HEK293 (cell line): Measurements from ENCODE around the gene RIOK1.

ENCODE experiments used
- CTCF ChIA-PET: fragments of 350-600 bp; formaldehyde crosslinking; extraction: SDS; loops from one replicate; lab custom pipeline; 2021; ENCODE audit warnings: antibody characterized with exemption; lab: Yijun Ruan, JAX
- POLR2A ChIA-PET: fragments of 300-600 bp; formaldehyde crosslinking; extraction: SDS; loops from one replicate; lab custom pipeline; 2020; ENCODE audit warnings: antibody characterized with exemption, inconsistent platforms; lab: Yijun Ruan, JAX
- H3K27ac ChIP-seq: fragments of 200-500 bp; sonication (Bioruptor generic); 2 replicates; pipeline ENCODE4 v1.5.1; 2014; ENCODE audit warnings: low read depth, low read length, control low read depth, inconsistent platforms; ENCODE audit errors: extremely low read depth
- H3K36me3 ChIP-seq, 2 experiments: fragments of 200-500 bp in 1 of 2; sonication (Bioruptor generic) in 1 of 2; 1 replicate in 1 of 2; 2 replicates in 1 of 2; pipeline ENCODE4 v1.5.1; 2014 to 2017; ENCODE audit warnings: inconsistent platforms in 2 of 2, low read length in 2 of 2; ENCODE audit not compliant: control insufficient read depth in 2 of 2, insufficient read depth in 1 of 2
- H3K4me1 ChIP-seq: fragments of 200-500 bp; sonication (Bioruptor generic); 2 replicates; pipeline ENCODE4 v1.5.1; 2014; ENCODE audit warnings: mild to moderate bottlenecking, low read length, inconsistent platforms; ENCODE audit not compliant: control insufficient read depth, insufficient read depth
- H3K4me3 ChIP-seq: 2 replicates; pipeline ENCODE4 v1.5.1; 2011; ENCODE audit warnings: low read depth, mild to moderate bottlenecking, control low read depth, low read length, moderate library complexity
- H3K9me3 ChIP-seq: fragments of 200-500 bp; sonication (Bioruptor generic); 2 replicates; pipeline ENCODE4 v1.5.1; 2014; ENCODE audit warnings: low read depth, low read length, inconsistent platforms; ENCODE audit not compliant: control insufficient read depth, insufficient read depth
- CTCF ChIP-seq: fragments of 450-650 bp; formaldehyde crosslinking; IDR thresholded peaks from 2 replicates; pipeline ENCODE4 v1.5.1; 2016; ENCODE audit warnings: missing biosample characterization, missing genetic modification characterization
- MYNN ChIP-seq: fragments of 450-650 bp; formaldehyde crosslinking; IDR thresholded peaks from 2 replicates; pipeline ENCODE4 v1.5.1; 2016; ENCODE audit warnings: missing biosample characterization, missing genetic modification characterization, borderline replicate concordance
- PRDM1 ChIP-seq: fragments of 450-650 bp; formaldehyde crosslinking; IDR thresholded peaks from 2 replicates; pipeline ENCODE4; 2016; ENCODE audit warnings: missing biosample characterization, missing genetic modification characterization
- PRDM4 ChIP-seq: fragments of 450-650 bp; formaldehyde crosslinking; IDR thresholded peaks from 2 replicates; pipeline ENCODE4 v1.5.1; 2017; ENCODE audit warnings: missing biosample characterization, missing genetic modification characterization
- WT1 ChIP-seq: fragments of 450-650 bp; formaldehyde crosslinking; IDR thresholded peaks from 2 replicates; pipeline ENCODE4 v1.5.1; 2016; ENCODE audit warnings: missing biosample characterization, missing genetic modification characterization
- ZBTB1 ChIP-seq: fragments of 450-650 bp; formaldehyde crosslinking; IDR thresholded peaks from 2 replicates; pipeline ENCODE4 v1.5.1; 2016; ENCODE audit warnings: missing biosample characterization, missing genetic modification characterization
- ZBTB44 ChIP-seq: fragments of 450-650 bp; IDR thresholded peaks from 2 replicates; pipeline ENCODE4 v1.5.1; 2018; ENCODE audit warnings: missing biosample characterization, mild to moderate bottlenecking, missing genetic modification characterization
- ZNF214 ChIP-seq: fragments of 450-650 bp; formaldehyde crosslinking; IDR thresholded peaks from 2 replicates; pipeline ENCODE4 v1.5.1; 2017; ENCODE audit warnings: missing biosample characterization, mild to moderate bottlenecking, missing genetic modification characterization, borderline replicate concordance
- ZNF280D ChIP-seq: fragments of 450-650 bp; formaldehyde crosslinking; IDR thresholded peaks from 2 replicates; pipeline ENCODE4 v1.5.1; 2016; ENCODE audit warnings: missing biosample characterization, missing genetic modification characterization
- ZNF292 ChIP-seq: fragments of 450-650 bp; formaldehyde crosslinking; IDR thresholded peaks from 2 replicates; pipeline ENCODE4 v1.5.1; 2016; ENCODE audit warnings: low read depth, missing biosample characterization, missing genetic modification characterization, borderline replicate concordance
- ZNF350 ChIP-seq: fragments of 450-650 bp; formaldehyde crosslinking; IDR thresholded peaks from 2 replicates; pipeline ENCODE4 v1.5.0; 2017; ENCODE audit warnings: missing biosample characterization, mild to moderate bottlenecking, missing genetic modification characterization
- ZNF398 ChIP-seq: fragments of 450-650 bp; formaldehyde crosslinking; IDR thresholded peaks from 2 replicates; pipeline ENCODE4 v1.5.1; 2017; ENCODE audit warnings: missing biosample characterization, missing genetic modification characterization
- ZNF473 ChIP-seq: fragments of 450-650 bp; formaldehyde crosslinking; IDR thresholded peaks from 2 replicates; pipeline ENCODE4 v1.5.1; 2017; ENCODE audit warnings: missing biosample characterization, missing genetic modification characterization
- ZNF560 ChIP-seq: fragments of 450-650 bp; formaldehyde crosslinking; IDR thresholded peaks from 2 replicates; pipeline ENCODE4 v1.5.1; 2017; ENCODE audit warnings: missing biosample characterization, missing genetic modification characterization, borderline replicate concordance
- ZNF561 ChIP-seq: fragments of 450-650 bp; IDR thresholded peaks from 2 replicates; pipeline ENCODE4 v1.5.1; 2018; ENCODE audit warnings: missing biosample characterization, missing genetic modification characterization, borderline replicate concordance
- ZSCAN30 ChIP-seq: fragments of 450-650 bp; IDR thresholded peaks from 2 replicates; pipeline ENCODE4 v1.5.1; 2018; ENCODE audit warnings: missing biosample characterization, mild to moderate bottlenecking, missing genetic modification characterization, moderate library complexity

The RIOK1 gene

GRCh38 chr6:7433121-7433617, 43.6 kb downstream of the RIOK1 start:
- no peaks in the 10 kb centered on the region for H3K4me1 ChIP-seq
- H3K4me3 ChIP-seq, result no peak overlapping the region
- no peak overlapping the region for H3K27ac ChIP-seq
- POLR2A ChIA-PET, result interaction anchor here (0.6 kb wide), 1 partner anchor 8 kb away, joined by 7 read pairs; no protein-coding TSS in a partner anchor
- no peaks in the 10 kb centered on the region for H3K9me3 ChIP-seq
- TF ChIP-seq PRDM1 (tag by site-specific recombination), result no peak
- TF ChIP-seq ZNF561, result no peak
- TF ChIP-seq ZNF473 (tag by site-specific recombination), result no peak
- no peak for TF ChIP-seq ZNF214
- no peak for TF ChIP-seq MYNN (tag by site-specific recombination)
- no peak for TF ChIP-seq ZBTB1
- no peak for TF ChIP-seq ZNF560 (tag by site-specific recombination)
- no peak for TF ChIP-seq CTCF (tag by site-specific recombination)
- TF ChIP-seq PRDM4 (tag by site-specific recombination), result no peak
- no peak for TF ChIP-seq ZNF292
- no peak for TF ChIP-seq ZBTB44
- TF ChIP-seq ZNF350 (tag by site-specific recombination), result no peak
- TF ChIP-seq ZNF398 (tag by site-specific recombination), result no peak
- no peak for TF ChIP-seq WT1 (tag by site-specific recombination)
- no peak for TF ChIP-seq ZNF280D (tag by site-specific recombination)
- no peak for TF ChIP-seq ZSCAN30 (tag by site-specific recombination)
- TF ChIP-seq, all 188 proteins: peak for 0
- CTCF ChIA-PET, result no interaction called here
- H3K36me3 ChIP-seq, result no peaks in the 10 kb centered on the region
